DMS 273 treated with DMSO at 0.1 percent for 48 hours (cell line): ENCODE results near the gene SLC66A2.
"Not testable (repeated sequence)": the region's sequence is repeated elsewhere in the genome, so short reads cannot be mapped to it uniquely, and the experiment has no call there.

ENCODE experiments used
- DNase-seq: peaks from one replicate; lab custom pipeline; 2025; lab: John Stamatoyannopoulos, UW

The SLC66A2 gene

DNA sequence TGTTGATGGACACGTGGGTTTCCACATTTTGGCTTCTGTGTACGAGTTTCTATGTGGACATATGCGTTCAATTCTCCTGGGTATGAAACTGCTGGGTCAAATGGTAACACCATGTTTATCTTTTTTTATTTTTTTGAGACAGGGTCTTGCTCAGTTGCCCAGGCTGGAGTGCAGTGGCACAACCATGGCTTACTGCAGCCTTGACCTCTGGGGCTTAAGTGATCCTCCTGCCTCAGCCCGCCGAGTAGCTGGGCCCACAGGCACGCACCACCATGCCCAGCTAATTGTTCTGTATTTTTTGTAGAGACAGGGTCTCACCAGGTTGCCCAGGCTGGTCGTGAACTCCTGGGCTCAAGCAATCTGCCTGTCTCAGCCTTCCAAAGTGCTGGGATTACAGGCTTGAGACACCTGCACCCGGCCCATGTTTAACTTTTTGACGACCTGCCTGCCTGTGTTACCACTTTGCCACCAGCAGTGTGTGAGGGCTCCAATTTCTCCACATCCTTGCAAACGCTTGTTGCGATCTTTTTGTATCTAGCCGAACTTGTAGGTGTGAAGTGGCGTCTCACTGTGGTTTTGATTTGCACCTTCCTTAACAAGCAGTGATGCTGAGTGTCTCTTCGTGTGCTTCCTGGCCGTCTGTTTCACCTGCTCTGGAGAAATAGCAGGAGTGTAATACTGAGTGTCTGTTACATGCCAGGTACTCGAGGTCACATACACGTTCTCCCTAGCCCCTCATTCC lies 19.9 kb upstream of the SLC66A2 start:
- no peak for DNase-seq

- no peak for DNase-seq
Measured at GRCh38 chr18:79970419-79971133, 19.1 kb upstream of the SLC66A2 start.

GRCh38 chr18:79965119-79965902 lies 13.9 kb upstream of the SLC66A2 start:
- DNase-seq, result no peak

GRCh38 chr18:79964330-79965118 lies 13.1 kb upstream of the SLC66A2 start, which contains the start of gene HSBP1L1:
Gene HSBP1L1 (plus strand): TSS chr18:79964643. CDS start chr18:79964736, 93 bp downstream.
- no peak for DNase-seq

DNA sequence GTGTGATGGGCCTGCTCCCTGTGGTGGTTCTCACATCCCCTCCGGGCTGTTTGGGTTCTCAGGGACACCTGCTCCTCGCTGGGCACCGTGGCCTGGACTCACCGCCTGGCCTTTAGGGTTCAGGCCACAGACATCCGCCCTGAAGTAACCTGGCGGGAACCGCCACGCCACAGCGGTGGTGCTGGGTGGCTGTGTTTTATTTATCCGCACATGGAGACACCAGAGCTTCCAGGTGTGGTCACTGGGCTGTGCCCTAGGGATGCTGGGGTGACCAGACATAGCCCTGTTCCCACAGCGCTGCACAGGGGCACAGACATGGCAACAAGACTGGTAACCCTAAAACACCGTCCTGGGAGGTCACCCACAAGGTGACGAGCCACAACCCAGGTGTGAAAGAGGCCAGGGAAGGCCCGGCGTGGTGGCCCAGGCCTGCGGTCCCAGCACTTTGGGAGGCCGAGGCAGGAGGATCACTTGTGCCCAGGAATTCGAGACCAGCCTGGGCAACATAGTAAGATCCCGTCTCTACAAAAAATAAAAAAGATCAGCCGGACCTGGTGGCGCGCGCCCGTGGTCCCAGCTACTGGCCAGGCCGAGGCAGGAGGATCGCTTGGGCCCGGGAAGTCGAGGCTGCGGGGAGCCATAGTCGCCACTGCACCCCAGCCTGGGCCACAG lies 12.3 kb upstream of the SLC66A2 start:
- DNase-seq, result no peak

- DNase-seq, result no peak
Measured at GRCh38 chr18:79962835-79963657, 11.6 kb upstream of the SLC66A2 start.

DNA sequence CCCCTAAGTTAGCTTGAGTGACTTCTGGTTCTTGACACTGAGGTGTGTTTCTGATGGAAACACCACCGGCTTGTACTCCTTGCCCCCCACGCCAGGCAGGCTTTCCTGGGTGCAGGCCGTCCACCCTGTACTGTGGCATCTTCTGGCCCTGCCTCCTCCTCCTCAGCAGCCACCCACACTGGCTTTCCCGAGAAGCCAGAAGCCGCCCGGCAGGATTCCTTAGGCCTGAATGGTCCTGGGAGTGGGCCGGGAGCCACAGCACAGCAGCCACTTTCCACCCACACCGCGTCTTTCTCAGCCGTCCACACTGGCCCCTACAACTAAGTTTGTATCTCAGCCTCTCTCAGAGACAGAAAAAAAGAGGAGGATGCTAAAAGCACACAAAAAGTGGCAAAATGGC lies 10.9 kb upstream of the SLC66A2 start:
- DNase-seq, result no peak

DNA sequence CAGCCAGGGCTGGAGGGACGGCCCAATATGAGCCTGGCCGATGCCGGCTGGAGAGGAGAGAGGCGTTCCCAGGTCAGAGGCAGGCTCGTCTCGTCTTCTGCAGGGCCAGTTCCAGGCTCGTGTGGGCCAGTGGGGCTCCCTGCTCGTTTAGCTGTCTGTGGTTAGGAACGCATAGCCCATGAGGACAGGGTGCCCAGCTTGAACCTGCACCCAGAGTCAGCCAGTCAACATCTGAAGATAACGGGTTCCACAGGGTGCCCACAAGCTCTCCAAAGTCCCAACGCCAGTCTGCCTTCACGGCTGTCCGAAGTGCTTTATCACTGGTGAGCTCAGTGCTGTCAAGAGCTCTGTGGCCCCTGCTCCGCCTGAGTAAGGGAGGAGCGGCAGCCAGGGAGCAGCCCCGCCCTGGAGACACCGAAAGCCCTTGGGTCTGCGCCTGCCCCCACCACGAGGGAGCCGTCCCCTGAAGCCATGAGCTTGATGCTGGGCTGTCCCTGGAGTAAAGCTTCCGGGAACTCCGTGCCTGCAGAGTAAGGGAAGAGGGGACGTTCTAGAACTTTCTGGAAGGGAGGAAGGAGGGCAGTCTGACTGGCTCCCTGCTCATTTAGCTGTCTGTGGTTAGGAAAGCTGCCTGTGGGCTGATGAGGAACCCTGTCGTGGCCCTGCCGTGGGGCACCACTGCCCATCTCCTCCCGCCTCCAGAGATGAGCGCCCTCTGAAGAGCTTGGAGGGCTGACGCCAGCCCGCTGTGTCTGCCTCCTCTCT lies 10.3 kb upstream of the SLC66A2 start:
- no peak for DNase-seq

DNA sequence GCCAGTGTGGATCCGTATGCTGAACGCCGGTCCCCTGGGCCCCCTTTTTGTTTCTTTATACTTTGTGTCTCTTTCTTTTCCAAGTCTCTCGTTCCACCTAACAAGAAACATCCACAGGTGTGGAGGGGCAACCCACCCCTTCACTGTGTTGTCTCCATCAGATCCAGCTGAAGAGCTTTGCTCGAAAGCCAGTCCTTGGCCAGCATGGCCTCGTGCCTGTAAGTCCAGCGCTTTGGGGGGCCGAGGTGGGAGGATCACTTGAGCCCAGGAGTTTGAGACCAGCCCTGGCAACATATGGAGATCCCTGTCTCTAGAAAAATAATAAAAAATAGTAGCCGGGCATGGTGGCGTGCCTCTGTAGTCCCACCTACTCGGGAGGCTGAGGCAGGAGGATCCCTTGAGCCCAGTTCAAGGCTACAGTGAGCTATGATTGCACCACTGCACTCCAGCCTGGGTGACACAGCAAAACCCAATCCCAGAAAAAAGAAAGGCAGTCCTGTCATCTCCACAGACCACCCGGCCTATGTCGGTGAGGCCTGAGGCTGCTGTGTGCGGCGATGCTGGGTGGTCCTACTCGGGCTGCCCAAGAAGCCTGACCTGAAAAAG lies 9.6 kb upstream of the SLC66A2 start:
- no peak for DNase-seq

DNA sequence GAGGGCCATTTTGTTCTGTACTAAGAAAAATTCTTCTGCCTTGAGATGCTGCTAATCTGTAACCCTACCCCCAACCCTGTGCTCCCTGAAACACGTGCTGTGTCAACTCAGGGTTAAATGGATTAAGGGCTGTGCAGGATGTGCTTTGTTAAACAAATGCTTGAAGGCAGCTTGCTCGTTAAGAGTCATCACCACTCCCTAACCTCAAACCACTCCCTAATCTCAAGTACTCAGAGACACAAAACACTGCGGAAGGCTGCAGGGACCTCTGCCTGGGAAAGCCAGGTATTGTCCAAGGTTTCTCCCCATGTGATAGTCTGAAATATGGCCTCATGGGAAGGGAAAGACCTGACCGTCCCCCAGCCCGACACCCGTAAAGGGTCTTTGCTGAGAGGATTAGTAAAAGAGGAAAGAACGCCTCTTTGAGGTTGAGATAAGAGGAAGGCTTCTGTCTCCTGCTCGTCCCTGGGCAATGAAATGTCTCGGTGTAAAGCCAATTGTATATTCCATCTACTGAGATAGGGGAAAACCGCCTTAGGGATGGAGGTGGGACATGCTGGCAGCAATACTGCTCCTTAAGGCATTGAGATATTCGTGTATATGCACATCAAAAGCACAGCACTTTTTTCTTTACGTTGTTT lies 8.8 kb upstream of the SLC66A2 start:
- DNase-seq, result not testable (repeated sequence)

- no peak for DNase-seq
Measured at GRCh38 chr18:79958981-79959380, 7.5 kb upstream of the SLC66A2 start.

- DNase-seq, result no peak
Measured at GRCh38 chr18:79956276-79956675, 4.8 kb upstream of the SLC66A2 start.

- no peak for DNase-seq
Measured at GRCh38 chr18:79955302-79956075, 4.0 kb upstream of the SLC66A2 start.

GRCh38 chr18:79954791-79955190 lies 3.3 kb upstream of the SLC66A2 start:
- no peak for DNase-seq

DNA sequence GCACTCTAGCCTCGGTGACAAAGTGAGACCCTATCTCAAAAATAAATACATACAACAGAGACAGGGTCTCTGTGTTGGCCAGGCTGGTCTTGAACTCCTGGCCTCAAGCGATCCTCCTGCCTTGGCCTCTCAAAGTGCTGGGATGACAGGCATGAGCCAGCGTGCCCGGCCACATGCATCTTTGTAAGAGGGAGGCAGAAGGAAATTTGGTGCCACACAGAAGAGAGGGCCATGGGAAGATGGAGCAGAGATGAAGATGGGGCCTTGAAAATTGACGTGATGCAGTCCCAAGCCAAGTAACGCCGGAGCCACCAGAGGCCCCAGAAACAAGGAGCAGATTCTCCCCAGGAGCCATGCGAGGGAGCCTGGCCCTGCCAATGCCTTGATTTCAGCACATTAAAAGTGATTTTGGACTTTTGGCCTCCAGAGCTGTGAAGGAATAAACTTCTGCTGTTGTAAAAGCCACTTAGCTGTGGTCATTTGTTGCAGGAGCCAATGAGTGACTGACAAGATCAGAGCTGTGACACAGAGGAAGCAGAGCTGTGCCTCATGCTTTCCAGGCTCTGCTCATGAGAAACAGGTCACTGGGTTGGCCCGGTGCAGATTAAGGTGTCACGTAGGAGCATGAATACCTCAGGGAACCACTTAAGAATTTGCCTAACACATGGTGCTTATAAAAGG lies 2.7 kb upstream of the SLC66A2 start:
- no peak for DNase-seq

- no peak for DNase-seq
Measured at GRCh38 chr18:79952996-79953559, 1.6 kb upstream of the SLC66A2 start.

GRCh38 chr18:79952456-79952995 lies 1.1 kb upstream of the SLC66A2 start:
- no peak for DNase-seq
